Right cardiac atrium (tissue), 5 donors: ENCODE measurements around the gene C13orf42. TPM values are rescaled to one million over a fixed set of nuclear protein-coding genes. Genes with fewer than 3 reads are reported as not detected.
"Not testable (repeated sequence)": the region's sequence is repeated elsewhere in the genome, so short reads cannot be mapped to it uniquely, and the experiment has no call there.

Experiments
- ATAC-seq, 2 donors: fragments of 200-7000 bp; cut with Tn5 transposase; one replicate each; pipeline versions ENCODE4 v1.8.0 to v1.9.1; 2020; ENCODE audit warnings: moderate library complexity in 2 of 2, mild to moderate bottlenecking in 1 of 2
- DNase-seq, 3 donors: peaks; one replicate each; pipeline ENCODE4 v3.0.0-alpha.2; 2020
- H3K27ac ChIP-seq: one replicate; pipeline ENCODE4 v1.5.1; 2013; ENCODE audit warnings: mild to moderate bottlenecking, low read length, control low read depth, moderate library complexity
- H3K27me3 ChIP-seq: one replicate; pipeline ENCODE4 v1.6.1; 2013; ENCODE audit not compliant: control insufficient read depth, insufficient read depth
- H3K4me1 ChIP-seq: one replicate; pipeline ENCODE4 v1.6.1; 2013; ENCODE audit warnings: low read length; ENCODE audit not compliant: control insufficient read depth, insufficient read depth
- H3K4me3 ChIP-seq: one replicate; pipeline ENCODE4 v1.5.1; 2013; ENCODE audit warnings: low read length, control low read depth
- H3K9me3 ChIP-seq: one replicate; pipeline ENCODE4 v1.6.1; 2013; ENCODE audit warnings: low read length; ENCODE audit not compliant: control insufficient read depth
- WGBS: extraction: QIAGEN DNeasy Blood & Tissue Kit; methylation state at CpG from one replicate; pipeline ENCODE4 v1.1.7; 2013; 5-methylcytosine and 5-hydroxymethylcytosine counted together
- intact Hi-C, 4 donors: fragments of 100-400 bp; cut with DNase I; formaldehyde crosslinking; loops; one replicate each; pipeline versions ENCODE4 v1.11.0 to v1.14.0; 2022 to 2023
- polyA plus RNA-seq: library from polyadenylated mRNA; stranded (reverse); fragments of 200-250 nt; gene quantifications from one replicate; pipeline ENCODE4 v1.2.3, GENCODE V29; 2013
- total RNA-seq, 4 donors: library from RNA; stranded (reverse); fragmentation: NEBNext Ultra II Directional; extraction: Animal tissue kit (Norgen Biotek cat#: 25700); gene quantifications; one replicate each; pipeline ENCODE4 v1.2.1, GENCODE V29; 2021
- donor health status: healthy with polysubstance abuse.
- donor health status: DM: no; HTN: yes; CAD: no.
- donor health status: DM: no; HTN: no; CAD: no.
- donor health status: DM: no; HTN: yes; CAD: no; lungs with severe emphysema.
- donor health status: DM: yes; HTN: yes; CAD: no.

Gene C13orf42
- total and polyA plus RNA-seq, 5 donors = not detected

DNA sequence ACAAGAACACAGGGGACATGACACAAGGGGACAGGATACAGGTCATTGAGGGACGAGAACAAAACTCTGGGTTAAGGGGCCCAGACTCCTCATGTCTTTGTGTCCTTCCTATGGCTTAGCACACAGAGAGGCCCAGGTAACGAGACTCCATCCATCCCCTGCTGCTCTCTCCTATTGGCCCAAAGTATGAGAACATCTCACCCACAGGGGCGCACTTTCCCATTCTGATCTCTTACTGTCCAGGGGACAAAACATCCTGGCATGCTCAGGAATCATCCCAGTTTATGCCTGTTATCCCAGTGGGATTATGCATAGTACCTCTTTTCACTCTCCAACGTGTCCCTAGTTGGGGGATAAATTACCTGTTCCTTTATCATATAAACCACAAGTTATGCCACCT lies 19.2 kb downstream of the C13orf42 start:
- WGBS = 84% methylated on average over 4 of the region's 4 CpGs
- no peaks in the 10 kb centered on the region for H3K4me1 ChIP-seq

DNA sequence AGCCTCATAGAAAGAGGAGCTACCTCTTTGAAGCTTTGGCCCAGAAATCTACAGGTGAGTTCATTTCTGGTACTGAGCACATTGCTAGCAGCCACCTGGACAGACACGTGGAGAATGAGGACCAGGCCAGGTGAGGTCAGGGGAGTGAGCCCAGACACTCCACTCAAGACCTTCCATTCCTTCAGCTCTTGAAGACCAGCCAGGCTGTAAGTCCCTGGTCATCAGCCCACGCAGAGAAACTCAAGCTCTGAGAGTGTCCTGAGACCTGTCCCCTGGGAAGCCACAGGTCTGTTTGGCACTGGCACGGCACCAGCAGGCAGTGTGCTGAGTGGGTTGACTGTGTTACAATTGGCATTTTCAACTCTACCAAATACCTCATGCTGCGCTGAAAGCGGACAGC lies 27.4 kb downstream of the C13orf42 start:
- H3K9me3 ChIP-seq = no peaks in the 10 kb centered on the region
- H3K4me1 ChIP-seq = no peaks in the 10 kb centered on the region
- DNase-seq (no peak), ATAC-seq (no peak)
- no peak overlapping the region for H3K4me3 ChIP-seq
- intact Hi-C loops = no loop called here
- H3K27ac ChIP-seq = no peak overlapping the region
- H3K27me3 ChIP-seq = no peaks in the 10 kb centered on the region
- 89% methylated on average over 5 of the region's 5 CpGs for WGBS

More for the DNA sequence above, 19.2 kb downstream of the C13orf42 start:
- H3K4me3 ChIP-seq = no peak overlapping the region
- H3K27ac ChIP-seq = no peak overlapping the region
- ATAC-seq = no peak
- intact Hi-C loops = no loop called here
- no peak for DNase-seq
- no peaks in the 10 kb centered on the region for H3K27me3 ChIP-seq
- H3K9me3 ChIP-seq = no peaks in the 10 kb centered on the region

DNA sequence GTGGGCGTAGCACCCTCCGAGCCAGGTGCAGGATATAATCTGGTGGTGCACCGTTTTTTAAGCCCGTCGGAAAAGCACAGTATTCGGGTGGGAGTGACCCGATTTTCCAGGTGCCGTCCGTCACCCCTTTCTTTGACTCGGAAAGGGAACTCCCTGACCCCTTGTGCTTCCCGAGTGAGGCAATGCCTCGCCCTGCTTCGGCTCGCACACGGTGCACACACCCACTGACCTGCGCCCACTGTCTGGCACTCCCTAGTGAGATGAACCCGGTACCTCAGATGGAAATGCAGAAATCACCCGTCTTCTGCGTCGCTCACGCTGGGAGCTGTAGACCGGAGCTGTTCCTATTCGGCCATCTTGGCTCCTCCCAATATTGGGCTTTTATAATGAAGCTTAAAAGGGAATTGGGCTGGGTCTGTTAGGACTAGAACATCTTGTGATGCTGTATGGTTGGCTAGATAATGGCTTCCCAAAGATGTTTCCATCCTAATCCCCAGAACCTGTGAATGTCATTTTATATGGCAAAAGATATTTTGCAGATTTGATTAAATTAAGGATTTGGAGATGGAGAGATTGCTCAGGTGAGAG lies 30.5 kb downstream of the C13orf42 start:
- H3K4me3 ChIP-seq, ATAC-seq, DNase-seq, H3K27ac ChIP-seq, H3K9me3 ChIP-seq, H3K4me1 ChIP-seq, intact Hi-C loops, H3K27me3 ChIP-seq: not testable (repeated sequence)
- WGBS = 84% methylated on average over 6 of the region's 23 CpGs

DNA sequence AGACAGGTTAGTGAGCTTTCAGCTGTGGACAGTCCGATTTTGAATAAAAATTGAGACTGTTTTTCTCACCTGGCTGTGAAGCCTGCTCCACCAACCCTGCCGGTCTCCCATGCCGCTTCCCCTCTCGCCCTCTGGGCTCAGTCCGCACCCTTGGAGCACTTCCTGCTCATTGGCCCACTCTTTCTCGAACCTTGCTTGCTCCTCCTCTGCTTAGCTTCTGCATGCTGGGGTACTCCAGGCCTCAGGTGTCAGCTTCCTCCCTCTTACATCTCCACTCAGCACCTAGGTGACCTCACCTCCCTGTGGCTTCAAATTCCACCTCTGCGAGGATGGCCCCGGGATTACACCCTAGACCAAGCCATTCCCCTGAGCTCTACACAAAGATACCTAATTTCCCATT lies 39.6 kb downstream of the C13orf42 start:
- H3K27me3 ChIP-seq = no peaks in the 10 kb centered on the region
- no peaks in the 10 kb centered on the region for H3K4me1 ChIP-seq
- 81% methylated on average over 8 of the region's 8 CpGs for WGBS
- no peak overlapping the region for H3K4me3 ChIP-seq
- intact Hi-C loops = no loop called here
- DNase-seq (no peak), ATAC-seq (no peak)
- H3K27ac ChIP-seq = no peak overlapping the region
- no peaks in the 10 kb centered on the region for H3K9me3 ChIP-seq

DNA sequence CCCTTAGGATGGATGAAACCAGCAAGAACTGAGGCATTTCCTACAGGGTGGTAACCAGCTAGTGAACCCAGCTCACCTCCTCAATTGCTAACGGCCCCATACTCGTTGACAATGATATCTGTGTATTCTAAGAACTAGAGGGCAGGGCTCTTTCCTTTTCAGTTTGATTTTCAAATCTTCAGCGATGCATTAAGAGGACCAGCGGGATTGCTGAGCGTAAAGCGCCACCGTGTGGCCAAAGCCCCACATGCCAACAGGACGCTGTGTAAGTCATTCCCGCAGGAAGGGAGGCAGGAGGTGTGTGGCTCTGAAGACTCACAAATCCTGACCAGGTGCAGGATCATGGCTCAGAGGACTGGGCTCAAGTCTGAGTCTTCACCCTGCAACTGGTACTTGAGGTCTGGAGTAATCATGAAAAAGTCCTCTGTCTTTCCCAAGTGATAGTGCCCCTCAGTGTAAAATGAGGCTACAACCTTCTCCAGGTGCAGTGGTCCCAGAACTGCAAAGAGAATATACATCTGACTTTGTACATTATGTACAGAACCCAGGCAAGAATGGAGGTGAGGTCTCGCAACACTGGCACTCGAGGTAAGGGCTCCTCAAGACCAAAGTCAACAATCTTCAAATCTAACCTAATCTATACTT lies 40.9 kb downstream of the C13orf42 start:
- ATAC-seq = peak; percentile 85 to 92

DNA sequence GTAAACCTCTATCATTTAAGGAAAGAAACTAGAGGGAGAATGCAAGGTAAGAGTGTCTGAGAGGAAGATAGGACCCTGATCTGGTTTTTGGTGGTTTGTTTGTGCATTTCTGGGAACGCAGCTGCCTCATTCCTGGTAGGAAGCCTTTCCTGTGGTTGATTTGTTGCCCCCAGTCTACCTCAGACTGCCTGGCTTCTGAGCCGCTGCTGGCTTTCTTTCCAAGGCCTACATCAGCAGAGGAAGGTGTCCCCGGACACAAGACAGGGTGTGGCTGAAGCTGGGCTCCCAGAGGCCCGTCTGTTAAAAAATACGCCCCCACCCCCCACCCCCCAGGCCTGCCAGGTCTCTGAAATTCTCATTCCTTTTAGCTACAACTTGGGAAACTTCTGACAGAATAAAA lies 42.6 kb downstream of the C13orf42 start:
- ATAC-seq = no peak

More for the DNA sequence above, 40.9 kb downstream of the C13orf42 start:
- Histone ChIP-seq H3K4me3 (no peak overlapping the region), H3K9me3 (no peaks in the 10 kb centered on the region), H3K27ac (no peak overlapping the region), H3K27me3 (no peaks in the 10 kb centered on the region), H3K4me1 (peaks cover 4% of the 10 kb centered on the region)
- intact Hi-C loops = no loop called here
- peak; percentile 80 to 93 (median 92) for DNase-seq
- WGBS = 9% methylated on average over 11 of the region's 11 CpGs

DNA sequence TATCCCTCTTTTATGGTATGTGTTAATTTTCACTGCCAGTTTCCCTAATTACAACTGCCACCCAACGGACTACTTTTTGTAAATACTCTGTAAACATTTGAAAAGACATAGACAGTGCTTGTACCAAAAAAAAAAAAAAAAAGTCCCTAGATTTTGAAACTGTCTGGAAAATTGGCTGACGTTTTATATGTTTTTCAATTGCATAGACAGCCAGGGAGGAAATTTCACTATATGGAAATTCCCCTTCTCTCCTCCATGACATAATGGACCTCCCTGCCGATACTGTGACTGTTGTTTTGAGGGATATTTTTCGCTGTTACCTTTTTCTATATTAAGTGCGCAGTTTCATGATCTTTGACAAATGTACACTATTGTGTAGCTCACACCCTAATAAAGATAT lies 43.4 kb downstream of the C13orf42 start:
- 70% methylated on average over 5 of the region's 5 CpGs for WGBS
- H3K27me3 ChIP-seq = no peaks in the 10 kb centered on the region
- ATAC-seq = no peak
- H3K4me1 ChIP-seq = peaks cover 4% of the 10 kb centered on the region
- H3K27ac ChIP-seq = no peak overlapping the region
- DNase-seq = no peak
- H3K9me3 ChIP-seq = no peaks in the 10 kb centered on the region
- H3K4me3 ChIP-seq = no peak overlapping the region
- intact Hi-C loops = loop anchor here in 2 of 4 donors (5.0 to 10.0 kb wide), 2 partner anchors 103 to 1090 kb away; no protein-coding TSS in a partner anchor

More for the DNA sequence above, 42.6 kb downstream of the C13orf42 start:
- H3K4me3 ChIP-seq = no peak overlapping the region
- H3K9me3 ChIP-seq = no peaks in the 10 kb centered on the region
- DNase-seq = no peak
- WGBS = 46% methylated on average over 5 of the region's 5 CpGs
- intact Hi-C loops = loop anchor here in 2 of 4 donors (5.0 to 10.0 kb wide), 2 partner anchors 104 to 1091 kb away; no protein-coding TSS in a partner anchor
- peaks cover 4% of the 10 kb centered on the region for H3K4me1 ChIP-seq
- no peak overlapping the region for H3K27ac ChIP-seq
- no peaks in the 10 kb centered on the region for H3K27me3 ChIP-seq

DNA sequence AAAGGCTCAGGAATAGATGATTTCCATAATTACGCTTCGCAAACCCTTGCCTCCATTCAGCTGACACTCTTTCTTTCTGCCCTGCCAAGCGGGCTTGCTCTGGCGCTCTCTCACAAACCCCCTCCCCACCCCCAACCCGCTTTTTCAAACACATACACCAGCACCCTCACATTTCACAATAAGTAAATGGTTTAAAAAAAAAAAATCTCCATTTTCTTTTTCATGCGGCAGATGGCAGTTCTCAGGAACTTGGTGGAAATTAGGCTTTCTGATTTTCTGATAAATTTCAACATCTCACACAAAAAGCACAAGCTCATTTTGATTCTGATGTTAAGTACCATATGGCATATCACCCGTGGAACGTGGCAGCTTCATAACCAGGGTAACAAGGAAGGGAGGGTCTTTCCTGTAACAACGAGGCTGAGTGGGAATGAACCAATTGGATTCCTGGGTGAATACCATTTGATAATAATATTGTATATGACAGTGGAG lies 43.8 kb downstream of the C13orf42 start:
- Histone ChIP-seq H3K27me3 (no peaks in the 10 kb centered on the region), H3K27ac (no peak overlapping the region), H3K9me3 (no peaks in the 10 kb centered on the region)

DNA sequence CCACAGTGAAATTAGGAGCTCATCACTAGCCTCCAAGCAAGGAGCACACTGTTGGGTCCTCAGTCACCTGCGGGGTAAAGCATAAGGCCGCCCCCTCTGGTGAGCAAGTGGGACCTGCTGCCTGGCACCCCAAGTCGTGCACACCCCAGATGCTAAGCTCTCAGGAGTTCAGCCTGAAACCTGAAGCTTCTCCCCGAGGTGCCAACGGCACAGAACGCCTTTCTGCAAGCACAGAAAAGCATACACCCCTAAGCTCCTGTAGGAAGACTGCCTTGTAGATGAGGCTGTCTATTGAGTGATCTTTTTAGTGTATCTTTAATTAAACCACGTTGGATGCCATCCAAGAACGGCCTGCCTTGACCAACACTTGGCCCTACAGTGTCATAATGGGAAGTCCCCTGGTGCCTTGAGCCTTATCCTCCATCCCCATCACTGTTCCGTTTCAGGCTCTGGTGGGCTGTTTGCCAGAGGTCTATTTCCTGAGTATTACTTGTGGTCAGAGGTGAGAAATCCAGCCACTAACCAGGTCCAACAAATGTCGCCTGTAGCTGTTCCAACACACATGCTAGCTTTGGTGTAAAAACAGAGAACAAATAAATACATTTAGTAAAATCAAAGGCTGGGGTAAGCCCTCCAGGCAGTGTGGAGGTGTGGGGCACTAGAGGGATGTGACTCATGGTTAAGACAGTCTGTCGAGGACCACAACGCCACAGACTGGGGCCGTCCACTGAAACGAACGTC lies 44.8 kb downstream of the C13orf42 start:
- intact Hi-C loops = loop anchor here in 2 of 4 donors (5.0 to 10.0 kb wide), 2 partner anchors 101 to 1089 kb away; no protein-coding TSS in a partner anchor
- peak in 1 of 3 donors; percentile 55 for DNase-seq
- 37% methylated on average over 15 of the region's 15 CpGs for WGBS
- Histone ChIP-seq H3K4me3 (no peak overlapping the region), H3K9me3 (no peaks in the 10 kb centered on the region), H3K27me3 (no peaks in the 10 kb centered on the region), H3K4me1 (peaks cover 4% of the 10 kb centered on the region), H3K27ac (peak overlapping the region; percentile 9)
- peak in 1 of 2 donors; percentile 58 for ATAC-seq

More for the DNA sequence above, 43.8 kb downstream of the C13orf42 start:
- ATAC-seq (no peak), DNase-seq (no peak)
- Histone ChIP-seq H3K4me3 (no peak overlapping the region), H3K4me1 (peaks cover 4% of the 10 kb centered on the region)
- WGBS = 68% methylated on average over 9 of the region's 9 CpGs
- intact Hi-C loops = loop anchor here in 2 of 4 donors (5.0 to 10.0 kb wide), 2 partner anchors 102 to 1090 kb away; no protein-coding TSS in a partner anchor

DNA sequence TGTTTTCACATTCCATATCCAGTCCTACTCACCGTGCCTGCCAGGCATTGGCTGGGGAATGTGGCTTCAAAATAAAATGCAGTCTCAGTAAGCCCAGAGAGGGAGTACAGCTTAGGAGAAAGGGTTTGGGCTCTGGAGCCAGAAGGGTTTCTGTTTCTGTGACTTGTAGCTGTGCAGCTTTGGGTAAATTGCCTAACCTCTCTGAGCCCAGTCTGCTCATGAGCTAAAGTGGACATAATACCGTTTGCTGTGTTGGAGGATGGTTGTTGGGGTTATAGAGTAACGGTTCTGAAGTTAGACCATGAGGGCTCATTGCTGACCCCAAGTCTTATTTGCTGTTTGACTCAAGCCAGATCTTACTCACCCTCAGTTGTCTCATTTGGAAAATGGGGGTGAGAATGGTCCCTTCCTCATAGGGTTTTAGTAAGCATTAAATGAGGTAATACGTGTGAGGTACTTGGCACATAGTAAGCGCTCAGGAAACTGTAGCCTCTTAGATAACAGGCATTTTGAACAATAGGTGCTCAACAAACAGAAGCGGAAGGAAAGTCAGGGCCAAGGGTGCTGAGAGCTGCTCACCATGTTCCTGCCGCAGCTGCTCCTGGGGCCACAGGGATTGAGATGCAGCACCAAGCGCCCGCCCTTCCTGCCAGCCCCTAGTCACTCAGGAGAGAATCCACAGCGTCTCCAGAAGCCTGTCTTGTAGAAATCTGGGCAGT lies 45.5 kb downstream of the C13orf42 start:
- Histone ChIP-seq H3K9me3 (no peaks in the 10 kb centered on the region), H3K4me3 (no peak overlapping the region), H3K27me3 (no peaks in the 10 kb centered on the region), H3K4me1 (peaks cover 4% of the 10 kb centered on the region), H3K27ac (peak overlapping the region; percentile 9)
- WGBS = 70% methylated on average over 10 of the region's 10 CpGs
- intact Hi-C loops = loop anchor here in 2 of 4 donors (5.0 to 10.0 kb wide), 2 partner anchors 101 to 1088 kb away; no protein-coding TSS in a partner anchor
- peak in 1 of 3 donors; percentile 48 for DNase-seq
- peak; percentile 28 to 44 for ATAC-seq
